ENCODE data around the gene PGS1. TPM values are rescaled to one million over a fixed set of nuclear protein-coding genes. Genes with fewer than 3 reads are reported as not detected.

Gene PGS1
- total and polyA plus RNA-seq, 9 donors = 13.5 to 50.2 (median 35.0) TPM

DNA sequence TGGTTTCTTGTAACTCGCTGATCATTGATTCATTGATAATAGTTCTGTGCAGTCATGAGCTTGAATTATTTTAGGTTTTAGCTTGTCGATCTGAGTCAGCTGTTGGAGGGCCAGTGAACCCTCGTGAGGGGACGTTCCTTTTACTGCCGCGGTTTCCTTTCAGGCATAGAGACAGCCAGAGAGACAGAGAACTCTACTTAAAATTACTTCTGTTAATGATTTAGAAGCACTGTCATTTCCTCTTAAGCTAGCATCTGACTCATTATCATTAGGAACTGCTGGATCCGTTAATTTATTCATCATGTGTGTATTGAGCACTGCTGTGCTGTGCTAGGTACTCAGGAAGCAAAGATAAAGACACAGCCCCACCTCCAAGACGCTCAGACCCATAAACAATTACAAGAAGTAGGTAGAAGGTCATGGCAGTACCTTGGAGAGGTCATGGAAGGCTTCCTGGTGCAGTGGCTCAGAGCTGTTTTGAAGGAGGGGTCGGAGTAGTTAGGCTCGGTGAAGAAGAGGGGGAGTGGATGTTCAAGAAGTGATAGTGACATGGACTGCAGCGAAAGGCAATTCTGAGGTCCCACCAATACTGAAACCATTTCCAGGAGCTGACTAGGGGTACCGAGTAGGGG lies 3.3 kb downstream of the PGS1 start:
- Histone ChIP-seq H3K4me1 (ENCODE audit: insufficient read depth) (peaks cover 5% of the 10 kb centered on the region), H3K36me3 (no peaks in the 10 kb centered on the region), H3K9me3 (no peaks in the 10 kb centered on the region), H3K27me3 (no peaks in the 10 kb centered on the region), H3K4me3 (no peak overlapping the region), H3K27ac (no peak overlapping the region)
- 62 to 71% (median 64%) methylated on average over 12 of the region's 12 CpGs for WGBS, 3 donors
- intact Hi-C loops (cut with DNase I) = loop anchor here in 1 of 4 donors (5.0 kb wide), 1 partner anchor 36 kb away; no protein-coding TSS in a partner anchor
- no peak for TF ChIP-seq POLR2A (IDR thresholded peaks at IDR 0.05)
- TF ChIP-seq EP300 (IDR thresholded peaks at IDR 0.05) = no peak
- TF ChIP-seq, protein P1, sequence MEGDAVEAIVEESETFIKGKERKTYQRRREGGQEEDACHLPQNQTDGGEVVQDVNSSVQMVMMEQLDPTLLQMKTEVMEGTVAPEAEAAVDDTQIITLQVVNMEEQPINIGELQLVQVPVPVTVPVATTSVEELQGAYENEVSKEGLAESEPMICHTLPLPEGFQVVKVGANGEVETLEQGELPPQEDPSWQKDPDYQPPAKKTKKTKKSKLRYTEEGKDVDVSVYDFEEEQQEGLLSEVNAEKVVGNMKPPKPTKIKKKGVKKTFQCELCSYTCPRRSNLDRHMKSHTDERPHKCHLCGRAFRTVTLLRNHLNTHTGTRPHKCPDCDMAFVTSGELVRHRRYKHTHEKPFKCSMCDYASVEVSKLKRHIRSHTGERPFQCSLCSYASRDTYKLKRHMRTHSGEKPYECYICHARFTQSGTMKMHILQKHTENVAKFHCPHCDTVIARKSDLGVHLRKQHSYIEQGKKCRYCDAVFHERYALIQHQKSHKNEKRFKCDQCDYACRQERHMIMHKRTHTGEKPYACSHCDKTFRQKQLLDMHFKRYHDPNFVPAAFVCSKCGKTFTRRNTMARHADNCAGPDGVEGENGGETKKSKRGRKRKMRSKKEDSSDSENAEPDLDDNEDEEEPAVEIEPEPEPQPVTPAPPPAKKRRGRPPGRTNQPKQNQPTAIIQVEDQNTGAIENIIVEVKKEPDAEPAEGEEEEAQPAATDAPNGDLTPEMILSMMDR (IDR thresholded peaks at IDR 0.05) = no peak
- DNase-seq = no peak

DNA sequence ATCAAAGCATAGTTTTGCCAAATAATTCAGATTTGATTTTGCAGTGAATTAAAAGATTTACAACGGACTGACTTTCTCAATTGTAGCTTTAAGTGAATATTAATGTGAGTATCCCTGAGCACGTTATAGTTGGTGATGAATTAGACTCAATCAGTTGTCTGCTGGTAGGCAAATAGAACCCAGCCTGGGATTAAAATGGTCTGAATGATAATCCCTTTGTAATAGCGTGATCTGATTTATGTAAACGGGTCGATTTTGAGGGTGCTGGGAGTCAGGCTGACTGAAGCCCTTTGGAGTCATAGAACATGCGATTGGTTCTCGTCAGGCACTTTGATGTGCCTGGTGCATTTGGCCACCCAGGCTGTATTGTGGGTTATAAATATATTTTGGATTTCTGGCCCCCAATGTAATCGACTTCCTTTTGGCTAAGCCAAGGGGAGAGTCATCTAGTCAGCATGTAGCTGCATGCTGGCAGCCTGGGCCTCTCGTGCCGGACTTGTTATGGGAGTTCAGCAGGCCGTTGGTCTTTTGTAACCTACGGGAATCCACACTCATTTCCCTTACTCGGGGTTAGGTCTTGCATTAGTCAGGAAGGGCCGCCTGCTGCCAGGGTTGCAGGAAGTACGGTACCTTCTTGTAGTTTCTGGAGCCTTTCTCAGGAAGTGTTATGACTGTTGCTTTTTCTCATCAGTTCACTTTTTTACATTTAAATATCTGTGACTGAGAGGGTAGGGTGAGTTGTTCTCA lies 5.4 kb downstream of the PGS1 start:
- WGBS, 3 donors = 46 to 54% (median 48%) methylated on average over 15 of the region's 15 CpGs
- no peak overlapping the region for H3K4me3 ChIP-seq
- no peaks in the 10 kb centered on the region for H3K36me3 ChIP-seq
- peak overlapping the region in 1 of 2 donors; percentile 25 for H3K27ac ChIP-seq
- peak in 3 of 5 donors; percentile 47 to 67 (median 65) for DNase-seq
- TF ChIP-seq EP300 (IDR thresholded peaks at IDR 0.05) = peak; percentile 76
- TF ChIP-seq, protein P1 (IDR thresholded peaks at IDR 0.05) = no peak
- H3K27me3 ChIP-seq = no peaks in the 10 kb centered on the region
- intact Hi-C loops (cut with DNase I) = loop anchor here in 1 of 4 donors (5.0 kb wide), 1 partner anchor 33 kb away; no protein-coding TSS in a partner anchor
- H3K9me3 ChIP-seq = no peaks in the 10 kb centered on the region
- peaks cover 5% of the 10 kb centered on the region for H3K4me1 ChIP-seq (ENCODE audit: insufficient read depth)

DNA sequence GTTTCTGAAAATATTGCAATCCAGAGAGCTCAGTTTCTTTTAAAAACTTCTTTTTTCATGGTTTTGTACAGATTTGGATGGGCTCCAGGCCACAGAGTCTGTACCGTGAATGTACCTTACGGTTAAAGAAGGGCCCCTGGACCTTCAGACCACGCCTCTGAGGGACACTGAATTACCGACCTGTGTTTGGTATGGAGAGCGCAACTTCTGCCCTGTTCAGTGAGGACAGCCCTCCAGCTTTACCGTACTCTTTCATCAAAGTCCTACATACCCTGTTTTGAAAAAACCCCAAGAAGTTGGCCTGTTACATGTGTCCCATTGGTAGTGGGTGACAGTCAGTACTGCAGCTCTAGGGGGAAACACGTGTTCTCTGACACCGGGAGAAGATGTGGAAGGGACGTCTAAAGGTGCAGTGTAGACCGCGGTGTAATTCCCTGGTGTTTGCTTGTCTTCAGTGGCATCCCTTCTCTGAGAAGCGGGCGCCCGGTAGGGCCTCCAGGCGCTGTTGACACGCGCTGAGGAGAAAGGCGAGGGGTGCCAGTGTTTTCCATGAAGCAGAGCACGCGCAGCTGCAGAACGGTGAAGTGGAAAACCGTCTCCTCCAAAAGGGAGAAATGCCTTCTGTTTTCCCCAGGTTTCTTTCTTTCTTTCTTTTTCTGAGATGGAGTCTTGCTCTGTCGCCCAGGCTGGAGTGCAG lies 6.2 kb downstream of the PGS1 start:
- peaks cover 5% of the 10 kb centered on the region for H3K4me1 ChIP-seq (ENCODE audit: insufficient read depth)
- H3K9me3 ChIP-seq = no peaks in the 10 kb centered on the region
- intact Hi-C loops (cut with DNase I) = loop anchor here in 1 of 4 donors (5.0 kb wide), 1 partner anchor 33 kb away; no protein-coding TSS in a partner anchor
- no peaks in the 10 kb centered on the region for H3K36me3 ChIP-seq
- no peak for DNase-seq
- no peak for TF ChIP-seq EP300 (IDR thresholded peaks at IDR 0.05)
- TF ChIP-seq, protein P1 (IDR thresholded peaks at IDR 0.05) = no peak
- H3K4me3 ChIP-seq = no peak overlapping the region
- H3K27me3 ChIP-seq = no peaks in the 10 kb centered on the region
- H3K27ac ChIP-seq = peak overlapping the region in 1 of 2 donors; percentile 25
- 83 to 91% (median 86%) methylated on average over 23 of the region's 23 CpGs for WGBS, 3 donors

All from ovary (tissue), 9 donors.